ENCODE results near the gene TMEM87B.

DNA sequence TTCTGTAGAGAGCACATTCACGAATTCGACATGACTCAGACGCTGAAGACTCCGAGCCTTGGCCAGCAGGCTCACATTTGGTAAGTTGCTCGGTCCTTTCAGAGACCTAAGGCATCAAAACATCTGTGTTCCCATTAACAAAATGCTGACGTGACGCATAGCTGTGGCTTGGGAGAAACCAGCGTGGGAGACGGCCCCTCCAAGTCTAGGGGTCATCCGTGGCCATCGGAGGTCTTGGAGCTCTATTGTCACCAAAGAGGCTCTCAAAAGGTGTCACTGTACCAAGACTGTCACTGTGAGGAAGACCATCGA is 98.1 kb downstream of the TMEM87B start:
- TF ChIP-seq, protein P1, sequence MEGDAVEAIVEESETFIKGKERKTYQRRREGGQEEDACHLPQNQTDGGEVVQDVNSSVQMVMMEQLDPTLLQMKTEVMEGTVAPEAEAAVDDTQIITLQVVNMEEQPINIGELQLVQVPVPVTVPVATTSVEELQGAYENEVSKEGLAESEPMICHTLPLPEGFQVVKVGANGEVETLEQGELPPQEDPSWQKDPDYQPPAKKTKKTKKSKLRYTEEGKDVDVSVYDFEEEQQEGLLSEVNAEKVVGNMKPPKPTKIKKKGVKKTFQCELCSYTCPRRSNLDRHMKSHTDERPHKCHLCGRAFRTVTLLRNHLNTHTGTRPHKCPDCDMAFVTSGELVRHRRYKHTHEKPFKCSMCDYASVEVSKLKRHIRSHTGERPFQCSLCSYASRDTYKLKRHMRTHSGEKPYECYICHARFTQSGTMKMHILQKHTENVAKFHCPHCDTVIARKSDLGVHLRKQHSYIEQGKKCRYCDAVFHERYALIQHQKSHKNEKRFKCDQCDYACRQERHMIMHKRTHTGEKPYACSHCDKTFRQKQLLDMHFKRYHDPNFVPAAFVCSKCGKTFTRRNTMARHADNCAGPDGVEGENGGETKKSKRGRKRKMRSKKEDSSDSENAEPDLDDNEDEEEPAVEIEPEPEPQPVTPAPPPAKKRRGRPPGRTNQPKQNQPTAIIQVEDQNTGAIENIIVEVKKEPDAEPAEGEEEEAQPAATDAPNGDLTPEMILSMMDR (IDR thresholded peaks at IDR 0.05), result no peak
- no peak for TF ChIP-seq POLR2A (IDR thresholded peaks at IDR 0.05)
